T-helper 1 cell (primary cell): Measurements from ENCODE around the gene IGSF11.
A peak's percentile ranks its signal among the peaks of the same experiment; 100 is the strongest.

Experiments used
- DNase-seq, 5 donors: peaks; one replicate each; pipeline ENCODE4 v3.0.0-alpha.2; 2012 to 2020

Gene IGSF11

DNA sequence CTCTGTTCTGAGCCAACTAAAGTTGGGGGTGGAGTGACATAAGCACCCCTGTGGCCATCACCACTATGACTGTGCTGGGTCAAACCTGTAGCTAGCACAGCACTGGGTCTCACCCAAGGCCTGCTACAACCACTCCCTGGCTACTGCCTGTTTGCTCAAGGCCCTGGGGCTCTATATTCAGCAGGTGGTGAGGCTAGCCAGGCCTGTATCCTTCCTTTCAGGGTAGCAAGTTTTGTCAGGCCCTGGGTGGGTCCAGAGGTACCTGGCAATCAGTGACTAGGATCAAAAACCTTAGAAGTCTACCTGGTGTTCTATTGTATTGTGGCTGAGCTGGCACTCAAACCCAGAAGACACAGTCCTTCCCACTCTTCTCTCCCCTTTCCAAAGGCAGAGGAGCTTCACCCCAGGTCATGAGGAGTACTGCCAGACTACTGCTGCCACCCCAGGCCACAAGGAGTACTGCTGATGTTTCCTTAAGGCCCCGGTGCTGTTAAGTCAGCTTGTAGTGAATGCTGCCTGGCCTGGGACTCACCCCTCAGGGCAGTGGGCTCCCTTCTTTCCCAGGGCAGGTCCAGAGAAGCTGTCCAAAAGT lies 170.8 kb downstream of the IGSF11 start:
- DNase-seq: no peak

DNA sequence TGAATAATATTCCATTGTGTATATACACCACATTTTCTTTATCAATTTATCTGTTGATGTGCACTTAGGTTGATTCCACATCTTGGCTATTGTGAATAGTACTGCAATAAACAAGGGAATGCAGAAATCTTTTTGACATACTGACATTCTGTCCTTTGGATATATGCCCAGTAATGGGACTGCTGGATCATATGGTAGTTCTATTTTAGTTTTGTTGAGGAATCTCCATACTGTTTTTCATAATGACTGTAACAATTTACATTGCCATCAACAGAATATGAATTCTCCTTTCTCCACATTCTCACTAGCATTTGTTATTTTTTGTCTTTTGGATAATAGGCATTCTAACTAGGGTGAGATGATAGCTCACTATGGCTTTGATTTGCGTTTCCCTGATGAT lies 174.7 kb downstream of the IGSF11 start:
- DNase-seq: no peak

DNA sequence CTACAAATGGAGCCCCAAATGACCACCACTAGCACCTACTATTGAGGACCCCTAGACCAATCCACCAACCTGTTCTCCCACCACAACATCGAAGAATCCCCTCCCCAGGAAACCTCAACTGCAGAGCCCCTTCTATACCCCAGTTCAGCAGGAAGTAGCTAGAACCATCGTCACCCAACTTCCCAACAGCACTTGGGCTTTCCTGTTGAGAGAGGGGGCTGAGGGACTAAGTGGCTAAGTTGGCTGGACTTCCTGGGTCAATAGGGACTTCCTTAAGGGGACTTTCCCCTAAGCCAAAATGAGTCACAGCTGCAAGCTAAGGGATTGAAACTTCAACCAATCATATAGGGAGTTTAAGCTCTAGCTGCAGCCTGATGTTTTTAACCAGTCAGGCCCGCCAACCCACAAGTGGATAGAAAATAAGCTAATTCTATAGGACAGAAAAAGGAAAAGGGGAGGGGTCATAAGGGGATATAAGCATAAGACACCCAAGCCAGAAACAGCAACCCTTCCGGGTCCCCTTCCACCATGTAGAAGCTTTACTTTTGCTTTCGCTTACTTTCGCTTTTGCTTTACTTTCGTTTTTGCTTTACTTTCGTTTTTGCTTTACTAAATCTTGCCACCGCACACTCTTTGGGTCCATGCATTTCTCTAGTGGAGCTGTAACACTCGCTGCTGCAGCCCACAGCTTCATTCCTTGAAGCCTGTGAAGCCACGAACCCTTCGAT lies 183.0 kb downstream of the IGSF11 start:
- DNase-seq: peak in 1 of 5 donors; percentile 38

DNA sequence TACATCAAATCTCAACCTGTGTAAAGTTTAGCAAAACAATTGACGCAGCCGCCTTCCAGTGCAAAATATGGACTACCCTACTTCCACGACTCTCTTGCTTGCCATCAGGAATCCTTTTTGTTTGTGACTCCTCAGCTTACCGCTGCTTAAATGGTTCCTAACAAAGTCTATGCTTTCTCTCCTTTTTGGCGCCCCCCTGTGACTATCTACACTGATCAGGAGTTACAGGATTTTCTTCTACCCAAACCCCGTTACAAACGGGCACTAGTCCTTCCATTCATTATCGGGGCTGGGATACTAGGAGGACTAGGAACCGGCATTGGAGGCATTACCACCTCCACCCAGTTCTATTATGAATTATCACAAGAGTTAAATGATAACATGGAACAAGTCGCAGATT lies 184.0 kb downstream of the IGSF11 start:
- no peak for DNase-seq
